Upper lobe of left lung (tissue), 6 donors: ENCODE data around the gene RASSF4. TPM values are rescaled to one million over a fixed set of nuclear protein-coding genes. Genes with fewer than 3 reads are reported as not detected.

Source experiments
- ATAC-seq, 2 donors: fragments of 200-7000 bp; cut with Tn5 transposase; one replicate each; pipeline ENCODE4 v1.9.1; 2022; ENCODE audit warnings: mild to moderate bottlenecking in 2 of 2, moderate library complexity in 2 of 2; ENCODE audit not compliant: low FRiP score in 2 of 2
- DNase-seq, 2 donors: peaks; one replicate each; pipeline ENCODE4 v3.0.0-alpha.2; 2019 to 2020
- H3K27ac ChIP-seq, 4 donors: fragments of 200-600 bp; sonication (generic); one replicate each; pipeline ENCODE4 v1.5.1; 2016 to 2019
- H3K27me3 ChIP-seq, 4 donors: fragments of 200-600 bp; sonication (generic); one replicate each; pipeline ENCODE4 v1.5.1; 2017 to 2019
- H3K36me3 ChIP-seq, 4 donors: fragments of 200-600 bp; sonication (generic); one replicate each; pipeline ENCODE4 v1.5.1; 2016 to 2019
- H3K4me1 ChIP-seq, 4 donors: fragments of 200-600 bp; sonication (generic); one replicate each; pipeline ENCODE4 v1.5.1; 2018 to 2019
- H3K4me3 ChIP-seq, 4 donors: fragments of 200-600 bp; sonication (generic); one replicate each; pipeline ENCODE4 v1.5.1; 2017 to 2019; ENCODE audit warnings: mild to moderate bottlenecking in 2 of 4, moderate library complexity in 1 of 4
- H3K9me3 ChIP-seq, 4 donors: fragments of 200-600 bp; sonication (generic); one replicate each; pipeline ENCODE4 v1.5.1; 2018 to 2019
- EP300 ChIP-seq, 4 donors: sonication (generic); formaldehyde crosslinking; IDR thresholded peaks; one replicate each; pipeline ENCODE4 v1.5.1; 2017; ENCODE audit warnings: antibody characterized with exemption in 4 of 4, control low read depth in 2 of 4
- POLR2A ChIP-seq, 4 donors: fragments of 450-650 bp; IDR thresholded peaks; one replicate each; pipeline ENCODE4 v1.5.1; 2016 to 2017; ENCODE audit warnings: antibody characterized with exemption in 4 of 4, mild to moderate bottlenecking in 2 of 4
- POLR2AphosphoS5 ChIP-seq, 2 donors: sonication (generic); formaldehyde crosslinking; IDR thresholded peaks; one replicate each; pipeline ENCODE4 v1.5.1; 2017; ENCODE audit warnings: antibody characterized with exemption in 2 of 2
- WGBS, 2 donors: methylation state at CpG; one replicate each; pipeline ENCODE4 v1.1.5; 2017 to 2018; 5-methylcytosine and 5-hydroxymethylcytosine counted together
- total RNA-seq, 6 donors: library from RNA; depleted of rRNA in 4 of 6; stranded (reverse); fragments of >200 nt in 4 of 6; gene quantifications; one replicate each; pipeline versions ENCODE4 v1.1.0 to v1.2.1, GENCODE V29; 2016 to 2021
- TF ChIP-seq, protein P1 (sequence below), 6 experiments: fragments of 450-650 bp in 4 of 6; fragments of 200-600 bp in 2 of 6; sonication (generic) in 2 of 6; IDR thresholded peaks; one replicate each; pipeline ENCODE4 v1.5.1; 2016 to 2019; ENCODE audit warnings: antibody characterized with exemption in 6 of 6
- donor health status: DM: no; HTN: no; CAD: no; lungs with moderate emphysema.
- donor health status: DM: no; HTN: yes; CAD: no; lungs with severe emphysema.

The RASSF4 gene
- total RNA-seq, 6 donors from 2014 or later, result 23.4 to 194 (median 48.0) TPM

DNA sequence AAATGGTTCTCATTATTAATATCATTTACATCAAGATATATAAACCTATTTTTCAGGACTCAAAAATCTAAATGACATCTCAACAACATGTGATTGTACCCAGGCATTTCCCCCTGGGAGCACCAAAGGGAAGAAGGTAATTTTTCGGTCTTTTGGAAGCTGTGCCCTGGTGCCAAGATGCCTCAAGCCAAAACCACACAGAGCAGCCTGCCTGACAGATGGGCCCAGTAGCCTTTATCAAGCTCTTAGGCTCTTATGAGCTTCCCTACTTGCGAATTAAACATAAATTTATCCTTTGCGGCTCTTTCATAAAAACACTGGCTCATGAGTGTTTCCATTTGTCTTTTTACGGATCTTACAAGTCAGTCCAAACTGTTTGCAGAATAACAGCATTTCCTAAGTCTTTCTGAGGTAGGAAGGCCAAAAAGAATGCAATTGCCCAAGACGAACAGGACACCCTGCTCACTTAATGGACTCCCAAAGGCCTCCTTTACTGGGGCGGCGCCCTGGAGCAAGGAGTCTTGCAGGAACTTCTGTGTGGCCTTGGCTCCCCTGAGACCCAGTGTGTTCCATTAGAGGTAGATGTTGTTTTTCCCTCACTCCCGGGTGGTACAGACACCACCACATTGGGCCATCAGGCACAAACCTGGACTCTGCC lies 4.1 kb upstream of the RASSF4 start:
- H3K36me3 ChIP-seq, result peaks cover 0 to 13% (median 6%) of the 10 kb centered on the region in 4 donors
- H3K9me3 ChIP-seq, result no peaks in the 10 kb centered on the region
- peaks cover 20 to 28% (median 22%) of the 10 kb centered on the region in 4 donors for H3K4me1 ChIP-seq
- 86 to 92% methylated on average over 8 of the region's 8 CpGs for WGBS, 2 donors
- no peaks in the 10 kb centered on the region for H3K27me3 ChIP-seq
- DNase-seq (peak in 1 of 2 donors; percentile 9), ATAC-seq (no peak)
- H3K27ac ChIP-seq, result no peak overlapping the region
- H3K4me3 ChIP-seq, result no peak overlapping the region
- no peak for TF ChIP-seq POLR2A (IDR thresholded peaks at IDR 0.05)
- no peak for TF ChIP-seq EP300 (IDR thresholded peaks at IDR 0.05)
- TF ChIP-seq, protein P1, sequence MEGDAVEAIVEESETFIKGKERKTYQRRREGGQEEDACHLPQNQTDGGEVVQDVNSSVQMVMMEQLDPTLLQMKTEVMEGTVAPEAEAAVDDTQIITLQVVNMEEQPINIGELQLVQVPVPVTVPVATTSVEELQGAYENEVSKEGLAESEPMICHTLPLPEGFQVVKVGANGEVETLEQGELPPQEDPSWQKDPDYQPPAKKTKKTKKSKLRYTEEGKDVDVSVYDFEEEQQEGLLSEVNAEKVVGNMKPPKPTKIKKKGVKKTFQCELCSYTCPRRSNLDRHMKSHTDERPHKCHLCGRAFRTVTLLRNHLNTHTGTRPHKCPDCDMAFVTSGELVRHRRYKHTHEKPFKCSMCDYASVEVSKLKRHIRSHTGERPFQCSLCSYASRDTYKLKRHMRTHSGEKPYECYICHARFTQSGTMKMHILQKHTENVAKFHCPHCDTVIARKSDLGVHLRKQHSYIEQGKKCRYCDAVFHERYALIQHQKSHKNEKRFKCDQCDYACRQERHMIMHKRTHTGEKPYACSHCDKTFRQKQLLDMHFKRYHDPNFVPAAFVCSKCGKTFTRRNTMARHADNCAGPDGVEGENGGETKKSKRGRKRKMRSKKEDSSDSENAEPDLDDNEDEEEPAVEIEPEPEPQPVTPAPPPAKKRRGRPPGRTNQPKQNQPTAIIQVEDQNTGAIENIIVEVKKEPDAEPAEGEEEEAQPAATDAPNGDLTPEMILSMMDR (IDR thresholded peaks at IDR 0.05), result no peak
- TF ChIP-seq POLR2AphosphoS5 (IDR thresholded peaks at IDR 0.05), result no peak

DNA sequence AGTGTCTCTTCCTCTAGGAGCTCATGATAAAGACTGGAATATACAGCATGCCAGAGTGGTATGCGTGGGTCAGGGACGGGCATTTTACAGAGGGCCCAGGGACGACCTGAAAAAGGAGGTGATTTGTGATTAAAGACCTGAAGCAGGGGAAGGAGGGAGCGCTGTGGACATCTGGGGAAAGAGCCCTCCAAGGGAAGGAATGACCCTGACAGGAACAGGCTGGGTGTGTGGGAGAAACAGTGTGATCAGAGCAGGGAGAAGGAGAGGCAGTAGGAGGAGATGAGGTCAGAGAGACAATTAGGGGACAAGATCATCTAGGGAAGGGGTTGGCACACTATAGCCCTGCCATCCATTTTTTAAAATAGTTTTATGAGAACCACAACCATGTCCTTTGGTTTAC lies 3.4 kb upstream of the RASSF4 start:
- no peak for ATAC-seq
- Histone ChIP-seq H3K4me1 (peaks cover 26 to 35% (median 29%) of the 10 kb centered on the region in 4 donors), H3K36me3 (peaks cover 0 to 13% (median 6%) of the 10 kb centered on the region in 4 donors), H3K27ac (no peak overlapping the region), H3K9me3 (no peaks in the 10 kb centered on the region), H3K4me3 (no peak overlapping the region), H3K27me3 (no peaks in the 10 kb centered on the region)
- DNase-seq, result peak in 1 of 2 donors; percentile 3
- 92 to 96% methylated on average over 4 of the region's 4 CpGs for WGBS, 2 donors
- TF ChIP-seq POLR2A (IDR thresholded peaks at IDR 0.05) (no peak), EP300 (IDR thresholded peaks at IDR 0.05) (no peak)

DNA sequence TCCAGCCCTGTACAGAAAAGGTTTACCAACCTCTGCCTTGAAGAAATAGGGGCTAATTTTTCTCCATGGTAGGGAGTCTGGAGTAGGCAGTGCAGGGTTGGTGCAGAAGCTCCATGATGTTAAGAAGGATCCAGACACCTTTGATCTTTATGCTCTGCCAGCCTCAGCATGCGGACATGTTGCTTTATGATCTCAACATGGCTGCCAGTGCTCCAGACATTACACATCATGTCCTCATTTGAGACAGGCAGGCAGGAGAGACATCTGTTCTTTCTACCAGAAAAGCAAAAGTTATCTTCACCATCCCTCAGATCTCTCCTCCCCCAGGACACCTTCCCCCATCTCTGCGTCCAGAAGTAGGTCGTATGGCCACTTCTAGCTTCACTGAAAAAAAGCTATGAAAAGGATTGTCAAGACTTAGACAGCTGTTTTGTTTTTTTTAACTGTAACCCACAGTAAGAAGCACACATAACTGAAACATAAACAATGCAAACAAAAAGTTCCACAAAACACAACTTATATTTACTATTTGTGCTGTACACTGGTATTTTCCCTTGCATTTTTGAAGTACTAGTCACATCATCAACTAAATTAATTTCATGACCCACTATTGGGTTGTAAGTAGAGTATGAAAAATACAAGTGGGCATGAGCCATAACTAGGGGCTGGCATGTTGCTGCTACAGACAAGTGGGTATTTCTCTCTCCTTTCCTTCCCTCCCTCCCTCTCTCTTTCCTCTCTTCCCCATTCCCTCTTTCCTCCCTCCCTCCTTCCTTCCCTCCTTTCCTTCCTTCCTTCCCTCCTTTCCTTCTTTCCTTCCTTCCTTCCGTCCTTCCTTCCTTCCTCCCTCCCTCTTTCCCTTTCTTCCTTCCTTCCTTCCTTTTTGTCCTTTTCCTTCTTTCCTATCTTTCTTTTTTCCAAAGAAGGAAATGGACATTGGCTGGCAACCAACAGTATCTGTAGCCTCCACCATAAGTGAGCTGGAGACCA lies 2.6 kb upstream of the RASSF4 start:
- ATAC-seq, result no peak
- peak overlapping the region in 3 of 4 donors; percentile 88 to 97 (median 91) for H3K27ac ChIP-seq
- no peaks in the 10 kb centered on the region for H3K27me3 ChIP-seq
- no peaks in the 10 kb centered on the region for H3K9me3 ChIP-seq
- no peak for TF ChIP-seq POLR2A (IDR thresholded peaks at IDR 0.05)
- no peak for TF ChIP-seq POLR2AphosphoS5 (IDR thresholded peaks at IDR 0.05)
- no peak overlapping the region for H3K4me3 ChIP-seq
- peak in 1 of 2 donors; percentile 6 for DNase-seq
- 94 to 96% methylated on average over 4 of the region's 4 CpGs for WGBS, 2 donors
- peaks cover 0 to 13% (median 6%) of the 10 kb centered on the region in 4 donors for H3K36me3 ChIP-seq
- peaks cover 27 to 43% (median 33%) of the 10 kb centered on the region in 4 donors for H3K4me1 ChIP-seq

DNA sequence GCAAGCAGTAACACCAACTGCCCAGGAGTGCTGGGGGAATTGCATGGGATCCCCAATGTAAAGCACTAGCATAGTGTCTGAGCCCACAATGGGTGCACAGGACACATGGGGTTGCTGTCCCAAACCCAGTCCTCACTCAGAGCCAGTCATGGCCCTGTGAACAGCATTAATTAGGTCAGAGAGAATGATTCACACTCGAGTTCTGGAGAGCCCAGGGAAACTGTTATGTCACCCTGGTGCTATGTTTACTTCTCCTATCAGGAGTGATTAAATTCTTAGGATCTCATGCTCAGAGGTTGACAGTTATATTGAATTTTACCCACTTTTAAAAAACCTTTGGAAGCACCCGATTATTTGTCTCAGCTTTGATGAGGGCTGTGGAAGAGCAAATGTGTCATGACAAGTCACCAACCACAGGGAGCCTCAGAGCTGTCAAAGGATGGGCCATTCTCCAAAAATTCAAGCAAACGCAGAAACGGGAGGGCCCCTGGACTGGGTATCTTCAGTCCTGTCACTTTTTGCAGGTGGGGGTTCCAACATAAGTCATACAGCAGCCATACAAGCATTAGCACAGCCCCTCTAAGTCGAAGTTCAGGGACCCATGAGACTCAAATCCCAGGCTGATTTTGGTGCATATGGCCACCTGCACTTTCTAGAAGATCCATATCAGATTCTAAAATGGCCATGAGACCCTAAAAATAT lies 1.3 kb upstream of the RASSF4 start:
- Histone ChIP-seq H3K4me1 (peaks cover 34 to 56% (median 42%) of the 10 kb centered on the region in 4 donors), H3K36me3 (peaks cover 0 to 13% (median 6%) of the 10 kb centered on the region in 4 donors), H3K9me3 (no peaks in the 10 kb centered on the region), H3K4me3 (peak overlapping the region in 3 of 4 donors; percentile 50 to 74 (median 72)), H3K27me3 (no peaks in the 10 kb centered on the region), H3K27ac (peak overlapping the region; percentile 88 to 97 (median 90))
- TF ChIP-seq EP300 (IDR thresholded peaks at IDR 0.05) (peak in 1 of 4 donors; percentile 60), POLR2AphosphoS5 (IDR thresholded peaks at IDR 0.05) (no peak)
- 45 to 48% methylated on average over 4 to 5 of the region's 5 CpGs for WGBS, 2 donors
- peak in 1 of 2 donors; percentile 70 for DNase-seq
- peak; percentile 58 to 59 for ATAC-seq

DNA sequence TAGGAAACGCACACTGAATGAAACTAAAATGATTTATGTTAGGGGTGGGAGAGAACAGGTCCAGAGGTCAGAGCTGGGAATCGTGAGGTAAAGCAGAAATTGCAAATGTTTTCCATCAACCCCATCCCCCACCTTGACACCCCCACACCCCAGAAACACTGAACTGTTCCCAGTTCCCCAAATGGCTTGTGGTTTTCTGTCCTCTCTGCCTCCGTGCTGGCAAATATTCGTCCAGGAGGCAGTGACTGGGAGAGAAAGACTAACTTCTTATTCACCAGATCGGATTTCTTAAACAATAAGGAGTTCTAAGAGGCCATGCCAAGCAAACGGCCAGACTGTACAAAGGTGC lies 730 bp upstream of the RASSF4 start:
- TF ChIP-seq EP300 (IDR thresholded peaks at IDR 0.05) (no peak), POLR2AphosphoS5 (IDR thresholded peaks at IDR 0.05) (no peak), POLR2A (IDR thresholded peaks at IDR 0.05) (no peak)
- TF ChIP-seq, protein P1 (IDR thresholded peaks at IDR 0.05), result no peak
- Histone ChIP-seq H3K4me3 (peak overlapping the region; percentile 50 to 74 (median 72)), H3K27ac (peak overlapping the region; percentile 88 to 97 (median 90)), H3K9me3 (no peaks in the 10 kb centered on the region), H3K27me3 (no peaks in the 10 kb centered on the region), H3K4me1 (peaks cover 39 to 62% (median 47%) of the 10 kb centered on the region in 4 donors), H3K36me3 (peaks cover 0 to 12% (median 6%) of the 10 kb centered on the region in 4 donors)
- 8 to 10% methylated on average over 6 of the region's 6 CpGs for WGBS, 2 donors
- ATAC-seq (no peak), DNase-seq (no peak)
